ENCODE results near the gene TRIP12.

Gene TRIP12

DNA sequence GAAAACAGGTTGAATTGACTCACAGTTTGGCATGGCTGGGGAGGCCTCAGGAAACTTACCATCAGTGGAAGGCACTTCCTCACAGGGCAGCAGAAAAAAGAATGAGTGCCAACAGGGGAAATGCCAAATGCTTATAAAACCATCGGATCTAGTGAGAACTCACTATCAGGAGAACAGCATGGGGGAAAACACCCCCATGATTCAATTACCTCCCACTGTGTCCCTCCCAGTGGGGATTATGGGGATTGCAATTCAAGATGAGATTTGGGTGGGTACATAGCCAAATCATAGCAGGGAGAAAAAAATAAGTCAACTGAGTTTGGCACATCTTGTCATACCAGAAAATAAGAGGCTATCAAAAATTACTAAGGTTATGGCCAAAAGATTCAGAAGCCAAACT is 96.3 kb downstream of the TRIP12 start:
- Histone ChIP-seq H3K4me3 (ENCODE audit: low read length) (no peak overlapping the region), H3K27ac (ENCODE audit: low read depth, low read length) (no peak overlapping the region), H3K27me3 (ENCODE audit: control insufficient read depth, low read length) (no peaks in the 10 kb centered on the region), H4K20me1 (ENCODE audit: control insufficient read depth, insufficient read depth, low read depth, low read length) (no peaks in the 10 kb centered on the region), H3K36me3 (ENCODE audit: control insufficient read depth, low read length) (peaks cover 36% of the 10 kb centered on the region), H3K9me2 (replicated peaks; ENCODE audit: control insufficient read depth, low read length) (no peaks in the 10 kb centered on the region), H3K9me3 (ENCODE audit: control insufficient read depth, insufficient read depth, low read length) (no peaks in the 10 kb centered on the region), H3K79me2 (ENCODE audit: control insufficient read depth, low read length) (no peaks in the 10 kb centered on the region), H3F3A (ENCODE audit: control insufficient read depth, insufficient read depth) (no peaks in the 10 kb centered on the region), H3K4me1 (ENCODE audit: control insufficient read depth, low read length) (no peaks in the 10 kb centered on the region), H3K4me2 (ENCODE audit: low read length) (no peak overlapping the region)
- TF ChIP-seq EZH2phosphoT487 (IDR thresholded peaks at IDR 0.05; ENCODE audit: borderline replicate concordance, low read length) (no peak), CTCF (IDR thresholded peaks at IDR 0.05; ENCODE audit: low read depth, low read length, poor library complexity, severe bottlenecking) (no peak)

DNA sequence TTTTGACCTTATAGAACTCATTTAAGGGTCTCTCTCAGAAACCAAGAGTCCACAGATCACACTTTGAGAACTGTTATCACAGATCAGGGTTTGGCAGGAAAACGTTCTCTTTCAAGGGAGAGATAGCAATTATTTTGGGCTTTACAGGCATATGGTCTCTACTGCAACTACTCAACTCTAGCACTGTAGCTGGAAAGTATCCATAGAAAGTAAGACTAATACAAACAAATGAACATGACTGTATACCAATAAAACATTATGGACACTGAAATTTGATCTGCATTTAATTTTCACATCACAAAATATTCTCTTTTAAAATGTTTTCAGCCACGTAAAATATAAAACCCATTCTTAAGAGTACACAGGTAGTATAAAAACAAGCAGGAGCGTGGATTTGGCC is 100.5 kb downstream of the TRIP12 start:
- Histone ChIP-seq H3K79me2 (ENCODE audit: control insufficient read depth, low read length) (no peaks in the 10 kb centered on the region), H3K4me3 (ENCODE audit: low read length) (no peak overlapping the region), H3K36me3 (ENCODE audit: control insufficient read depth, low read length) (peaks cover 31% of the 10 kb centered on the region), H3K4me1 (ENCODE audit: control insufficient read depth, low read length) (no peaks in the 10 kb centered on the region), H4K20me1 (ENCODE audit: control insufficient read depth, insufficient read depth, low read depth, low read length) (no peaks in the 10 kb centered on the region), H3K27ac (ENCODE audit: low read depth, low read length) (no peak overlapping the region), H3K9me3 (ENCODE audit: control insufficient read depth, insufficient read depth, low read length) (no peaks in the 10 kb centered on the region), H3K9me2 (replicated peaks; ENCODE audit: control insufficient read depth, low read length) (no peaks in the 10 kb centered on the region), H3F3A (ENCODE audit: control insufficient read depth, insufficient read depth) (no peaks in the 10 kb centered on the region), H3K27me3 (ENCODE audit: control insufficient read depth, low read length) (no peaks in the 10 kb centered on the region), H3K4me2 (ENCODE audit: low read length) (no peak overlapping the region)
- TF ChIP-seq CTCF (IDR thresholded peaks at IDR 0.05; ENCODE audit: low read depth, low read length, poor library complexity, severe bottlenecking) (no peak), EZH2phosphoT487 (IDR thresholded peaks at IDR 0.05; ENCODE audit: borderline replicate concordance, low read length) (no peak)

DNA sequence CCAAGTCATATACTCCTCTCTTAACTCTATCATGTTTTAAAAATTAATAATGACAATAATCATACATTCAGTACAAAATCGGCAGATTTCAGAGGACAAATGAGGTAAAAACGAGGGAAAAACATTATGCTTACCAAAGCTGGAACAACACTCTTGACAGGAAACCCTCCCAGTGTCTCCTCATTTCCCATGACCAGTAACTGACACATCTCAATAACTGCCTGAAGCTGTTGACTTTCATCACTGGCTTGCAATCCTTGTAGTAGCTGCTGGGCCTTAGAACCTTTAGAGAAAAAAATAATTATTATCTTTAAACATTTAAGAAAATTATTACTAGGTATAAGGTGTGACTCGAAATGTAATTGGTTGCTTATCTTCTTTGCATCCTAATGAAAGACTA is 103.6 kb downstream of the TRIP12 start:
- Histone ChIP-seq H3K36me3 (ENCODE audit: control insufficient read depth, low read length) (peaks cover 31% of the 10 kb centered on the region), H3K9me3 (ENCODE audit: control insufficient read depth, insufficient read depth, low read length) (no peaks in the 10 kb centered on the region), H3K79me2 (ENCODE audit: control insufficient read depth, low read length) (no peaks in the 10 kb centered on the region), H4K20me1 (ENCODE audit: control insufficient read depth, insufficient read depth, low read depth, low read length) (no peaks in the 10 kb centered on the region), H3F3A (ENCODE audit: control insufficient read depth, insufficient read depth) (no peaks in the 10 kb centered on the region), H3K9me2 (replicated peaks; ENCODE audit: control insufficient read depth, low read length) (no peaks in the 10 kb centered on the region), H3K4me3 (ENCODE audit: low read length) (no peak overlapping the region), H3K27me3 (ENCODE audit: control insufficient read depth, low read length) (no peaks in the 10 kb centered on the region), H3K27ac (ENCODE audit: low read depth, low read length) (no peak overlapping the region), H3K4me1 (ENCODE audit: control insufficient read depth, low read length) (no peaks in the 10 kb centered on the region), H3K4me2 (ENCODE audit: low read length) (no peak overlapping the region)
- TF ChIP-seq EZH2phosphoT487 (IDR thresholded peaks at IDR 0.05; ENCODE audit: borderline replicate concordance, low read length): no peak
- no peak for TF ChIP-seq CTCF (IDR thresholded peaks at IDR 0.05; ENCODE audit: low read depth, low read length, poor library complexity, severe bottlenecking)

GRCh38 chr2:229815858-229816257 is 106.0 kb downstream of the TRIP12 start:
- Histone ChIP-seq H3K9me3 (ENCODE audit: control insufficient read depth, insufficient read depth, low read length) (no peaks in the 10 kb centered on the region), H3K4me3 (ENCODE audit: low read length) (no peak overlapping the region), H3F3A (ENCODE audit: control insufficient read depth, insufficient read depth) (no peaks in the 10 kb centered on the region), H4K20me1 (ENCODE audit: control insufficient read depth, insufficient read depth, low read depth, low read length) (no peaks in the 10 kb centered on the region), H3K27ac (ENCODE audit: low read depth, low read length) (no peak overlapping the region), H3K79me2 (ENCODE audit: control insufficient read depth, low read length) (no peaks in the 10 kb centered on the region), H3K27me3 (ENCODE audit: control insufficient read depth, low read length) (no peaks in the 10 kb centered on the region), H3K36me3 (ENCODE audit: control insufficient read depth, low read length) (peaks cover 42% of the 10 kb centered on the region), H3K4me2 (ENCODE audit: low read length) (no peak overlapping the region), H3K9me2 (replicated peaks; ENCODE audit: control insufficient read depth, low read length) (no peaks in the 10 kb centered on the region), H3K4me1 (ENCODE audit: control insufficient read depth, low read length) (no peaks in the 10 kb centered on the region)
- TF ChIP-seq CTCF (IDR thresholded peaks at IDR 0.05; ENCODE audit: low read depth, low read length, poor library complexity, severe bottlenecking) (no peak), EZH2phosphoT487 (IDR thresholded peaks at IDR 0.05; ENCODE audit: borderline replicate concordance, low read length) (no peak)
